T-helper 22 cell (primary cell): ENCODE measurements around the gene SLC7A5.
"Not testable (repeated sequence)": the region's sequence is repeated elsewhere in the genome, so short reads cannot be mapped to it uniquely, and the experiment has no call there.

ENCODE experiments used
- DNase-seq: peaks from one replicate; pipeline ENCODE4 v3.0.0-alpha.2; 2020; ENCODE audit warnings: low read depth

SLC7A5 gene

DNA sequence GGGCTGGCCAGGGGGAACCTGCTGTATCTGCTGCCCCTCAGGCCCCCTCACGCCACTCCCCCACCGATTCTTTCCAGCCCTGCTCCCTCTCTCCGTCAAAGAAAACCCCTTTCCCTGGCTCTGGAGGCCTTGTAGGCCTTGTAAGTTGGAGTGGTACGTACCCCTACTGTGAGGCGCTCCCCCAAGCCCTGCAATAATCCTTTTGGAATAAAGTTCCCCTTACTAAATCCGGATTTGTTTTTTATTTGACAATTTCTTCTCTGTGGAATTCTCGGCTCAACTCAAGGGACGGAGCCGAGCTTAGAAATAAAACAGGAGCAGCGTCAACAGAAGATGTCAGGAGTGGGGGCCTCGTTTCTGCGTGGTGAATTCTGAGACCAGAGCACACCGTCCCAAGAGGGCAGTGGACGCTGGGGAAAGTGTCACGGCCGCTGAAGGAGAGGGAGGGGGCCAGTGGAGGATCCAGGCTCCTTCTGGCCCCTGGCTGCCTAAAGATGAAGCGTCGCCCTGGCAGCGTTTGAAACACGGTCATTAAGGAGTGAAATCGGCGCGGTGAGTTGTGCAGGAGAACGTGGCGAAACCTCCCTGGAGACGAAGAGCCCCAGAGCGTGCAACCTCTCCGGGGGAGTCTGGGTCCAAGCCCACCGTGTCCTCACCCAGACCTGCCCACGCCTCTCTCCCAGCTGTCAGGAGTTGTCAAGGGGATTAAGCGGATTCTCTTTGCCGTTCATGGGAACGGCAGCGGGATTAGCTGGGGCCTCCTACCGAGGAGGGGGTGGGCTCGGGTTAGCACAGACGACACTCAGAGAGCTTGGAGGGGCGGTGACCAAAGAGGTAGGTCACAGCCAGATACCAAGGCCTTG is 47.0 kb downstream of the SLC7A5 start:
- no peak for DNase-seq

- no peak for DNase-seq
Observed at GRCh38 chr16:87821376-87822107, 47.8 kb downstream of the SLC7A5 start.

DNA sequence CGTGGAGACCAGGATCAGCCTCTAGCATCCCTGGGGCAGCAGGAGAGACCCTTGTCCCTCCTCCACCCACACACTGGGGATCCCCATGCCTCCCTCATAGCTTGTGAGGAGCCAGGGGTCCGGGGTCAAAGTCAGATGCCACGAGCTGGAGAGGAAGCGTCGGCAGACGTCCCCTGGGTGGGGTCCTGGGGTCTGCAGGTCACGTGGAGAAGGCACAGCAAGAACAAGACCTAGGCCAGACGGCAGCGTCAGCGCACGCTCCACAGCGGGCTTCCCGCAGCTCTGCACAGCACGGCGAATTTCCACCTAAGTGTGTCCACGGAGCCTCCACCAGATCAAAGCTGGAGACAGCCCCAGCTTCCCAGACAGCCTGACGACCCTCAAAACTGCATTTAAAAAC is 49.3 kb downstream of the SLC7A5 start:
- no peak for DNase-seq

GRCh38 chr16:87819282-87819681 is 50.0 kb downstream of the SLC7A5 start:
- no peak for DNase-seq

DNA sequence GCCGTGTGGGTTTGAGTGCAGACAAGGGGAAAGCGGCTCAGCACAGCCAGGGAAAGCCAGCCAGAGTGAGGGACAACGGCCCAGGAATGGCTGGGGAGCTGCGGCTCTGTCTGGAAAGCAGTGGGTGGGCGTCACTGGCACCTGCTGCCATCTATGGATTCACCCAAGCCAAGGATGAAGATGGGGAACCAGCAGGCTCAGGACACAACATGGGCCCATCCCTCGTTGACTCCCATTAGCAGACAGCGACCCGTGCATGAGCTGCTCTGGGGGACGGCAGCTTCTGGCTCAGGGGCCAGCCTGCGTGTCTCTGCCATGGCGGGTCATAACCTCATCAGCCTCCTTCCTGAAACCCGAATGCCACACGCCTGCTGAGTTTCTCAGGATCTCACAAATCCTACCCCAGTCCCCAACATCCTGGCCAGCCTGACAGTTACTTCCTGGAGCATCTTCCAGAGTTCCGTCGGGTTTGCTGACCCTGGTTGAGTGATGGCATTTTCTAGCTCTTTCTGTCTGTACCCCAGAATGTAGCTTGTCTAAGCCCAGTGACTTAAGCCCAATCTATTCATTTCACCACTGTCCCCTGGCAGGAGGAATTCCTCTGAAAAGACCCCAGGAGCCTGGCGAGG is 50.7 kb downstream of the SLC7A5 start:
- DNase-seq: no peak

- no peak for DNase-seq
Observed at GRCh38 chr16:87817910-87818309, 51.4 kb downstream of the SLC7A5 start.

- DNase-seq: not testable (repeated sequence)
Observed at GRCh38 chr16:87817370-87817769, 51.9 kb downstream of the SLC7A5 start.

DNA sequence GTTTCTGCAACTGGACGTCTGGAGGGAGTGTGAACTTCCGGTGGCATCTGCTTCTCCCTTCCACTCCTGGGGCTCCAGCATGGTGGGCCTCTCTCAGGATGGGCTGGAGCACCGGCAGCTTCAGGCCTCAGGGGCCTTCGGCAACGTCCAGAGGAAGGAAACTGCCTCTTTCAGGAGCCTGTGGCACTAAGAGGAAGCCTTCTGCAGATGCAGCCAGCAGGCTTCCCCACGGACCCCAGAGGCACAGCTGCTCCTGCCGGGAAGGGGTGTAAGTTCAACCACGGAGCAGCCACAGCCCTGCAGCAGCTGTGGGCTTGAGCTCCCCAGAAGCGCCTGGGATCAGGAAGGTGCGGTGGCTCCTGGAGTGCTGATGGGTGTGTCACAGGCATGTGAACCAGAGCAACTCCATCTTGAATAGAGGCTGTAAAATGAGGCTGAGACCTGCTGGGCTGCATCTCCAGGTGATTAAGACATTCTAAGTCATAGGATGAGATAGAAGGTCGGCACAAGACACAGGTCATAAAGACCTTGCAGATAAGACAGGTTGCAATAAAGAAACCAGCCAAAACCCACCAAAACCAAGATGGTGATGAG is 52.7 kb downstream of the SLC7A5 start:
- DNase-seq: no peak

- DNase-seq: no peak
Observed at GRCh38 chr16:87815567-87815966, 53.7 kb downstream of the SLC7A5 start.

DNA sequence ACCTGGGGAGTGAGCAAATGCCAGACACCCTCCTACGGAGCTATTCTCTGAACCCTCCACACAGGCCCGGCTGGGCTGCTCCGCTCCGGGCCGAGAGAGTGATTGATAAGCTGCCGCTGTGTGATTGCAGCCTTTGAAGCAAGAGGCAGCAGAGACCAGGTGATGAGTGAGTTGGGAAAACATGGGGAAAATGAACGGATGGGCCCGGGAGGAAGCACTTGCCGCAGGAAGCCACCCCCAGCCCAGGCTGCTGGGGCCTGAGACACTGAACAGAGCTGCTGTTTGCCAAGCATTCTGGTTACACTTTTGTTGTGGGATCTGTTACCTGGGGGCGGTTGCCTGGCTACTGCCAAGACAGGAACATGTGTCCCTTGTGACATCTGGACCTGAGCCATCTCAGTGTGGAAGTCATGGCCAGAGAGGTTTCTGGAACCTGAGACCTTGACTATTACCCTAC is 57.1 kb downstream of the SLC7A5 start:
- DNase-seq: no peak

DNA sequence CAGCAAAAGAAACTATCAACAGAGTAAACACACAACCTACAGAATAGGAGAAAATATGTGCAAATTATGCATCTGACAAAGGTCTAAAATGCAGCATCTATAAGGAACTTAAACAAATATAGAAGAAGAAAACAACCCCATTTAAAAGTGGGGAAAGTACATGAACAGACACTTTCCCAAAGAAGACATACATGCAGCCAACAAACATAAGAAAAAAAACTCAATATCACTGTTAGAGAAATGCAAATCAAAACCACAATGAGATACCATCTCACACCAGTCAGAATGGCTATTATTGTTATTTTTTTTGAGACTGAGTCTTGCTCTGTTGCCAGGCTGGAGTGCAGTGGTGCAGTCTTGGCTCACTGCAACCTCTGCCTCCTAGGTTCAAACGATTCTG is 57.9 kb downstream of the SLC7A5 start:
- DNase-seq: not testable (repeated sequence)

- no peak for DNase-seq
Observed at GRCh38 chr16:87809150-87809902, 60.0 kb downstream of the SLC7A5 start.

DNA sequence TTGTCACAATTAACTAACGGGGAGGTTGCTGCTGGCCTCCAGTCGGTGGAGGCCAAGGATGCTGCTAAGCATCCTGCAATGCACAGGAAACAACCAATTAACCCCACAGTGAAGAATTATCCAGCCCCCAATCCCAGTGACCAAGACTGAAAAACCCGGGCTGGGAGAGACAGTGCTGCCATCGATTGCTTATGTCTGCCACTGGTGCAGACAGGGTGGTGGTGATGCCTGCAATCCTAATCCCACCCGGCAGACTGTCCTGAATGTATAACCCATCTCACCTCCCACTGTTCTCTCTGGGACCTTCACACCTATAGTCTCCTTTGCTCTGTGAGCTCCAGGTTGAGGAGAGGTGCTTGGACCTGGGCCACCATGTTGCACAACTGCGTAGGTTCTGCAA is 61.2 kb downstream of the SLC7A5 start:
- DNase-seq: no peak

- DNase-seq: no peak
Observed at GRCh38 chr16:87806641-87807546, 62.4 kb downstream of the SLC7A5 start.

- DNase-seq: no peak
Observed at GRCh38 chr16:87806261-87806640, 63.1 kb downstream of the SLC7A5 start.

DNA sequence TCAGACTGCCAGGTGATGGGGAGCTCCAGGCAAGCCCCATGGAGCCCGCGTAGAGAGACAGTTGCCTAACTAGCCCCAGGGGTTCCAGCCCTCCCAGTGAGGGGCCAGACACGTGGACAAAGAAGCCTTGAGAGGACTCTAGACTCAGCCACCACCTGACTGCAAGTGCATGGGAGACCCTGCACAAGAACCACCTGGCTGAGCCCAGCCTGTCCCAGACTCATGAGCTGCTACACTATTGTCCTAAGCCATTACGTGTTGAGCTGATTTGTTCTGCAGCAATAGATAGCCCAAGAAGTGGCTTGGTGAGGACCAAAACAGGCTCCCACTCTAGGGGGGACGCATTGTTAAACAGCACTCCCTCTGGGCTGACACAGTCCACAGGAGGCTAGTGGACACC is 65.9 kb downstream of the SLC7A5 start:
- DNase-seq: no peak

DNA sequence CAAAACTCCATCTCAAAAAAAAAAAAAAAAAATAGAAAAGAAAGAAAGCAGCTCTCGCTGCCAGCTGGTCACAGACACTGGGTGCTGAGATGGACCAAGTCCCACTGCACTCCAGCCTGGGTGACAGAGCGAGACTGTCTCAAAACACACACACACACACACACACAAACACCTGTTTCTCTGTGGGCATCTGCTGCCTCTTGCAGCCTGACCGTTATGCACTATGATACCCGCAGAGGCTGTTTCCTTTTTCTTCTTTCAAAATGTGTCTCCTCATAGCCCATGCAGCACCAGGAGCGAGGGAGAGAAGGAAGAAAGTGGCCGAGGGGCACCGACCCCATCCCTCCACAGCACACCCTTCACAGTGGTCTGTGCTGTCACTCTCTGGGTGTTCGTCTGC is 66.6 kb downstream of the SLC7A5 start:
- no peak for DNase-seq

DNA sequence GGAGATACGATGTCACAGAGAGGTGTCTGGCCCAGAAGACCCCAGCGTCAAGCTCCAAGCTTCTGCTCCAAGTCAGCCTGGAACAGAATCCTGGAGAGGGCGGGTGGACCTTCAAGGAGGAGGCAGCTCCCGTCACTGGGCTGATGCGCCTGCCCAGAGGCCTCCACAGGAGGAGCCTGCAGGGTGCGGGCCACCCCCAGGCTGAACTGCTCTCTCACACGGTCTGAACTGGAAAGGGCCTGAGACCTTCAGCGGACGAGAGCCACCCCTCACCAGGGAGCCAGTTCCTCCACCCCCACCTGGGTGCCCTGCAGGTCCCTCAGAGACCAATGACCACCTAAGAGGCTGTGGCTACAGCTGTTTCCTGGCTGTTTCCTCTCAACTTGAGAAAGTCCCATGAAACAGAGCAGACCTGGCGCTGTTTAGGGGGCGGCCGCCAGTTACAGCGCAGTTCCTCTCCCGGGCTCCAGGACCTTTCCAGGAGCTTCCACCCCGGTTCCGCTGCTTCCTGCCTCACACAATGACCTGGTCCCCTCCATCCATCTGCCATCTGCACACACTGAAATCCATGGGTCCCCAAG is 67.5 kb downstream of the SLC7A5 start:
- DNase-seq: no peak

DNA sequence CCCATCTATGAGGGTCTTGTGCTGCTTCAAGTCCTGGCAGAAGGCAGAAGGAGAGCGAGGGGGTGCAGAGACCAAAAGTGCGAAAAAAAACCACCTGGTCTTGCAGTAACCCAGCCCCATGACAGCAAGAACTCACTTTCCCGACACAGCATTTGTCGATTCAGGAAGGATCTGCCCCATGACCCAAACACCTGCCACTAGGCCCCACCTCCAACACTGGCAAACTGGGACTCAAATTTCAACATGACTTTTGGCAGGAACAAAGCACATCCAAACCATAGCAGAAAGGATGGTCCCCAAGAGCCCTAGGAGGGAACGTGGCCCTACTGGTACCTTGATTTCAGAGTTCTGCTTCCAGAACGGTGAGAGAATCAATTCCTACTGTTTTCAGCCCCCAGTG is 68.8 kb downstream of the SLC7A5 start:
- no peak for DNase-seq

GRCh38 chr16:87795336-87795735 is 74.0 kb downstream of the SLC7A5 start:
- DNase-seq: no peak
